HG02943 (cell line): ENCODE measurements around the gene IFNW1.
"Not testable (repeated sequence)": the region's sequence is repeated elsewhere in the genome, so short reads cannot be mapped to it uniquely, and the experiment has no call there.

ENCODE experiments used
- ATAC-seq: cut with Tn5 transposase; IDR thresholded peaks from one replicate; pipeline ENCODE4 v1.9.1; 2021; ENCODE audit warnings: mild to moderate bottlenecking, low read depth, moderate library complexity; ENCODE audit not compliant: unreplicated experiment

The IFNW1 gene

GRCh38 chr9:21141427-21141882 is at the start of gene IFNW1:
IFNW1 (minus strand) TSS chr9:21141832; CDS start chr9:21141570, 262 bp downstream.
- ATAC-seq: no peak

DNA sequence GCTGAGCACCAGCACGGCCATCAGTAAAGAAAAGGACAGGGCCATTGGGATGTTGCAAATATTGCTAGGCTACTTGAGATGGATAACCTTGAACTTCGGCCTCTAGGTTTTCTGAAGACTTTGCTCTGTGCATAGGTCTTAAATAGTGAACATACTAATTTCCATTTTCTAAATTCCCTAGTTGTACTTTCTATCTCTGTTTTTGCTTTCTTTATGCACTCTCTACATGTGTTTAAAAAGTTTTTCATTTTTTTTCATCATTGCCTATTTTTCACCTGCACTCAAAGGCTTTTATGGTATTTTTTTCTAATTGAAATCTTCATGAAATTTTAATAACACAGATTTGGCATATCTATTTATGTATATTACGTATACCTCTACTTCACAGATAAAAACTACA is 45.9 kb upstream of the IFNW1 start, which contains the start of gene IFNA4:
Gene IFNA4, minus strand, starts transcription at position 101 of the 400 bp plus-strand sequence. Its CDS starts 56 bp downstream, at position 45.
- ATAC-seq: not testable (repeated sequence)

- peak; percentile 92 for ATAC-seq
These were observed 41.4 kb upstream of the IFNW1 start for GRCh38 chr9:21182810-21183736.

- no peak for ATAC-seq
These were observed 33.0 kb upstream of the IFNW1 start for GRCh38 chr9:21174671-21175070.

DNA sequence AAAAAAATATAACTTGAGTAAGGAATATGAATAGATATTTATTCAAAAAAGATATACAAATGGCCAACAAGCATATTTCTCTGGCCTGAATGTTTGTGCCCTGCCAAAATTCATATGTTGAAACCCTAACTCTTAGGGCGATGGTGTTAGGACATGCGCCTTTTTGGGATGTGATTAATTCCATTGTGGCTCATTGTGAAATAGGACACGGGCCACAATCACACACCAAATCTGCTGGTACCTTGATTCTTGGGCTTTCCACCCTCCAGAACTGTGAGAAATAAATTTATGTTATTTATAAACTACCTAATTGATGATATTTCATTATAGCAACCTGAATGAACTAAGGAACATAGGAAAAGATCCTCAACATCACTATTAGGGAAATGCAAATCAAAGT is 30.5 kb upstream of the IFNW1 start:
- ATAC-seq: no peak

GRCh38 chr9:21171351-21171750 is 29.7 kb upstream of the IFNW1 start:
- no peak for ATAC-seq

DNA sequence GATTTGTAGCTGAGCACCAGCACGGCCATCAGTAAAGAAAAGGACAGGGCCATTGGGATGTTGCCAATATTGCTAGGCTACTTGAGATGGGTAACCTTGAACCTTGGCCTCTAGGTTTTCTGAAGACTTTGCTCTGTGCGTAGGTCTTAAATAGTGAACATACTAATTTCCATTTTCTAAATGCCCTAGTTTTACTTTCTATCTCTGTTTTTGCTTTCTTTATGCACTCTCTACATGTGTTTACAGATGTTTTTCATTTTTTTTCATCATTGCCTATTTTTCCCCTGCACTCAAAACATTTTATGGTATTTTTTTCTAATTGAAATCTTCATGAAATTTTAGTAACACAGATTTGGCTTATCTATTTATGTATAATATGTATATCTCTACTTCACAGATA is 24.9 kb upstream of the IFNW1 start, which contains the start of gene IFNA21:
Gene IFNA21, minus strand, starts transcription at position 101 of the 400 bp plus-strand sequence. Its CDS starts 48 bp downstream, at position 53.
- not testable (repeated sequence) for ATAC-seq

DNA sequence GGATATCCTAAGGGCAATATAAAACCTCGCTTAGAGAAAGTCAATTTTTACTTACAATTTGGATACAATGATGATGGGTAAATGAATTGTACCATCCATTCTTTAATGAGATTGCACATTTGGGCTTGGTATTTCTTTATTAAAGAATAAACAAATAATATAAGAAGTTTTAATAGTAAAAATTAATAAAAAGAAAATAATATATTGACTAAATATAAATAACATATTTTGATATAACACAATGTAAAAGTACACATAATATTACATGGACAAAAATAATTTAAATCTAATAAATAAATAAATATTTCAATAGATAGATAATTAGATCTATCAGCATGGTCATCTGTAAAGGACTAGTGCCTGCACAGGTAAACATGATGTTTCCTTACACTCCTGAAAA is 23.9 kb upstream of the IFNW1 start:
- no peak for ATAC-seq

- ATAC-seq: peak; percentile 85
These were observed 18.5 kb upstream of the IFNW1 start for GRCh38 chr9:21160178-21160577.

DNA sequence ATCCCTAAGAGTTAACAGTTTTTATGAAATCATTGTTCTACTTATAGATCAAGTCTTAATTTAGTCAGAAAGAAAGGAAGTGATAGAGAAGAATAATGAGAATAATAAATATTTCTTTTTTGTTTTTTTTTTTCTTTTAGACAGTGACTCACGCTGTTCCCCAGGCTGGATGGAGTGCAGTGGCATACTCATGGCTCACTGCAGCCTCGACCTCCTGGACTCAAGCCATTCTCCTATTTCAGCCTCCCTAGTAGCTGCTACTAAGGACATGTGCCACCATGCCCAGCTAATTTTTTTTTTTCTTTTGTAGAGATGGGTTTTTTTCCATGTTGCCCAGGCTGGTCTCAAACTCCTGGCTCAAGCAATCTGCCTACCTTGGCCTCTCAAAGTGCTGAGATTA is 13.9 kb upstream of the IFNW1 start:
- no peak for ATAC-seq

GRCh38 chr9:21154018-21154608 is 12.5 kb upstream of the IFNW1 start:
- ATAC-seq: peak; percentile 83

- ATAC-seq: peak; percentile 20
These were observed 11.8 kb upstream of the IFNW1 start for GRCh38 chr9:21153336-21154017.

- no peak for ATAC-seq
These were observed 3.0 kb upstream of the IFNW1 start for GRCh38 chr9:21144603-21145002.

DNA sequence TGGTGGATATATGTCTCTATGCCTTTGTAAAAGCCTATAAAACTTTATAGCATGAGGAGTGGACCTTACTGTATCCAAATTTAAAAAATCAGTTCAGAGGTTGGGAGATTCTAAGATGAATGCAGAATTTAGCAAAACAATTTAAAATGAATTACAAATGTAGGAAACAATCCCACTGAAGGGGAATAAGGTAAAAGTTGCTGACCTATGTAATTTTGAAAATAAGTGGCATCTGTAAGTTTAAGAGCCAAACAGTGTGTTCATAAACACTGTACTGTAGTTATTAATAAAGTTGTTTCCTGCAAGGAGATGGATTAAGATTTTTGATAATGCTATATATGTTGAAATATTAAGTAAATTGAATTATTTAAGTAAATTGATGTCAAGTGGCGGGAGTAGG is 4.6 kb downstream of the IFNW1 start:
- ATAC-seq: no peak

GRCh38 chr9:21135736-21136135 is 5.9 kb downstream of the IFNW1 start:
- no peak for ATAC-seq

- not testable (repeated sequence) for ATAC-seq
These were observed 13.4 kb downstream of the IFNW1 start for GRCh38 chr9:21128186-21128585.

GRCh38 chr9:21121595-21122251 is 19.9 kb downstream of the IFNW1 start:
- peak; percentile 95 for ATAC-seq

DNA sequence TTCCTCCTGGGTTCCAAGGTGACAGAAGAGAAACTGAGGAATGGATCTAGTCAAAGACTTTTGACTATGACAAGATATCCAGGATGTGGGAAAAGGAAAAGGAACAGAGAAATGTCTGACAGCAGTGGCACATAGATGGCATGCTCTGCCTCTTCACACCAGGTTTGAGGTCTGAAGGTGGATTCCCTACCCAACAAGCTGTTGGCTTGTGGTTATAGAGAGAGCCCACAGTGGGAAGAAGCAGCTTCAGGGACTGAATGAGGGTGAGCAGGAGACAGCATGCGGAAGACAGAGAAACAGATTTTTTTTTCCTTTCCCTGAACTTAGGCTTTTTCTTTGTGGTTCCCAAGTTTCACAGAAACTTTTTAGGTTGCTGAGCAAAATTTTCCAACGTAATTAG is 20.6 kb downstream of the IFNW1 start:
- no peak for ATAC-seq

GRCh38 chr9:21119093-21119770 is 22.4 kb downstream of the IFNW1 start:
- no peak for ATAC-seq

DNA sequence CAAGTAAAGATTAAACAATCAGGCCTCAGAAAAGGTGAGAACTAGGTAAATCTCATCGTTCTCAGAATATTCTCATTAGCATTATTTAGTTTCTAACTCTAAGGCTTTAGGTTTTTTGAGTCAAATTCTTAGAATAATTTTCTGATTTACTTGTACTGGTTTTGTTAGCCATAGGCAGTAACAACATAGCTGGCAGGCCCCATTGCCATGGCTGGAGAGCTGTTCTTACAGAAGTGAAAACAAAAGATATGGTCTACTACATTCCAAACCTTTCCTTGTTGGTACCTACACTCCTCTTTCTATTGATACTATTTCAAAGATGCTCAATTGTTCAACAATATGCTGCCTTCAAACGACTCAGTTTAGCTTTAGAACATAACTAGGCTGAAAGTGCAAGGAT is 27.3 kb downstream of the IFNW1 start:
- no peak for ATAC-seq
